ENCODE measurements around the gene CCDC102A. TPM values are rescaled to one million over a fixed set of nuclear protein-coding genes. Genes with fewer than 3 reads are reported as not detected.

Gene CCDC102A
- total and polyA plus RNA-seq, 5 experiments from 2014 or later, result 7.0 to 17.0 (median 9.2) TPM

- Mint-ChIP-seq H3K36me3 (peaks cover 0 to 68% (median 3%) of the 10 kb centered on the region in 3 donors), H3K4me3 (no peak overlapping the region), H3K4me1 (peaks cover 5 to 20% (median 12%) of the 10 kb centered on the region in 4 donors), H3K9me3 (no peaks in the 10 kb centered on the region), H3K27ac (peak overlapping the region in 1 of 10 donors; percentile 27), H3K27me3 (no peaks in the 10 kb centered on the region)
- ATAC-seq (no peak), DNase-seq (no peak)
- POLR2A ChIA-PET, result no interaction called here
Measured at GRCh38 chr16:57469917-57470470, 66.4 kb downstream of the CCDC102A start.

- DNase-seq (no peak), ATAC-seq (no peak)
- H3K27ac Mint-ChIP-seq, result no peak overlapping the region
- H3K27me3 Mint-ChIP-seq, result no peaks in the 10 kb centered on the region
- H3K9me3 Mint-ChIP-seq, result no peaks in the 10 kb centered on the region
- POLR2A ChIA-PET, result interaction anchor here (0.6 kb wide), 1 partner anchor 68 kb away, joined by 4 read pairs; the partner anchor contains the start of gene CCDC102A
- no peak overlapping the region for H3K4me3 Mint-ChIP-seq
- peaks cover 12 to 29% (median 21%) of the 10 kb centered on the region in 4 donors for H3K4me1 Mint-ChIP-seq
- peaks cover 0 to 77% (median 3%) of the 10 kb centered on the region in 3 donors for H3K36me3 Mint-ChIP-seq
Measured at GRCh38 chr16:57469046-57469445, 67.3 kb downstream of the CCDC102A start.

GRCh38 chr16:57468346-57468745, 68.0 kb downstream of the CCDC102A start:
- Mint-ChIP-seq H3K36me3 (peaks cover 0 to 81% (median 3%) of the 10 kb centered on the region in 3 donors), H3K27ac (peak overlapping the region in 3 of 10 donors; percentile 21 to 52 (median 28))

GRCh38 chr16:57464523-57464922, 71.8 kb downstream of the CCDC102A start:
- Mint-ChIP-seq H3K27ac (peak overlapping the region in 8 of 10 donors; percentile 39 to 100 (median 68)), H3K4me1 (peaks cover 20 to 48% (median 37%) of the 10 kb centered on the region in 4 donors), H3K36me3 (peaks cover 0 to 76% (median 5%) of the 10 kb centered on the region in 3 donors), H3K4me3 (peak overlapping the region in 9 of 10 donors; percentile 25 to 100 (median 97)), H3K27me3 (no peaks in the 10 kb centered on the region), H3K9me3 (no peaks in the 10 kb centered on the region)
- DNase-seq (no peak), ATAC-seq (no peak)
- POLR2A ChIA-PET, result interaction anchor here (0.6 to 1.4 kb wide), 6 partner anchors 10 to 62 kb away, joined by 3 to 5 read pairs (median 3); partner anchors contain the start of gene COQ9

More at GRCh38 chr16:57468346-57468745, 68.0 kb downstream of the CCDC102A start:
- H3K27me3 Mint-ChIP-seq, result no peaks in the 10 kb centered on the region
- H3K4me3 Mint-ChIP-seq, result no peak overlapping the region
- H3K9me3 Mint-ChIP-seq, result no peaks in the 10 kb centered on the region
- ATAC-seq, result no peak
- DNase-seq, result no peak
- H3K4me1 Mint-ChIP-seq, result peaks cover 12 to 36% (median 28%) of the 10 kb centered on the region in 4 donors
- POLR2A ChIA-PET, result interaction anchor here (0.6 kb wide), 1 partner anchor 68 kb away, joined by 4 read pairs; the partner anchor contains the start of gene CCDC102A

- Mint-ChIP-seq H3K4me1 (peaks cover 20 to 48% (median 36%) of the 10 kb centered on the region in 4 donors), H3K36me3 (peaks cover 0 to 73% (median 3%) of the 10 kb centered on the region in 3 donors), H3K27ac (peak overlapping the region; percentile 95 to 100 (median 99)), H3K9me3 (no peaks in the 10 kb centered on the region), H3K4me3 (peak overlapping the region; percentile 93 to 100 (median 100)), H3K27me3 (no peaks in the 10 kb centered on the region)
- POLR2A ChIA-PET, result interaction anchor here (0.7 to 3.9 kb wide), 15 partner anchors 9 to 162 kb away, joined by 3 to 58 read pairs (median 4); partner anchors contain the start of genes ADGRG5, CCDC102A, CIAPIN1 and COQ9
- DNase-seq, result no peak
- ATAC-seq, result peak in 1 of 2 donors; percentile 20
Measured at GRCh38 chr16:57462978-57463362, 73.4 kb downstream of the CCDC102A start.

GRCh38 chr16:57462209-57462977, 74.0 kb downstream of the CCDC102A start, which contains the start of gene POLR2C:
TSS of gene POLR2C (plus strand) at chr16:57462679. CDS start at chr16:57462725, 46 bp downstream.
- POLR2A ChIA-PET, result interaction anchor here (0.6 to 3.9 kb wide), 22 partner anchors 9 to 182 kb away, joined by 3 to 58 read pairs (median 4); partner anchors contain the start of genes ADGRG5, CCDC102A, CIAPIN1 and COQ9
- H3K9me3 Mint-ChIP-seq, result no peaks in the 10 kb centered on the region
- ATAC-seq (peak; percentile 95 to 98), DNase-seq (peak; percentile 83 to 95 (median 92))
- peak within 1 kb of the TSS; percentile 95 to 100 (median 99) for H3K27ac Mint-ChIP-seq
- no peaks in the 10 kb centered on the region for H3K27me3 Mint-ChIP-seq
- peak within 1 kb of the TSS; percentile 93 to 100 (median 100) for H3K4me3 Mint-ChIP-seq
- H3K4me1 Mint-ChIP-seq, result peaks cover 20 to 48% (median 36%) of the 10 kb centered on the region in 4 donors
- peaks cover 0 to 68% (median 3%) of the 10 kb centered on the region in 3 donors for H3K36me3 Mint-ChIP-seq

Other genes with a start within 250 kb of the CCDC102A start
- 1 to 10 TPM; 6.5 TPM for gene CCL22, start 177.8 kb downstream of the CCDC102A start, total RNA-seq
- not detected for gene CCL22, start 177.8 kb downstream of the CCDC102A start, polyA plus RNA-seq
- not detected for gene CX3CL1, start 164.1 kb downstream of the CCDC102A start, total RNA-seq
- not detected for gene CX3CL1, start 164.1 kb downstream of the CCDC102A start, polyA plus RNA-seq
- not detected for gene CCL17, start 131.8 kb downstream of the CCDC102A start, total RNA-seq
- not detected for gene CCL17, start 131.8 kb downstream of the CCDC102A start, polyA plus RNA-seq
- gene CIAPIN1, start 89.2 kb downstream of the CCDC102A start, total RNA-seq, result 10 to 100 TPM; 37.2 to 44.3 TPM
- 100 to 1,000 TPM in 2 of 3 donors, 10 to 100 TPM in 1; 81.1 to 143 (median 108) TPM for gene CIAPIN1, start 89.2 kb downstream of the CCDC102A start, polyA plus RNA-seq
- gene COQ9, start 89.1 kb downstream of the CCDC102A start, total RNA-seq, result 10 to 100 TPM; 35.8 to 38.3 TPM
- 10 to 100 TPM; 22.8 to 59.0 (median 29.7) TPM for gene COQ9, start 89.1 kb downstream of the CCDC102A start, polyA plus RNA-seq
- gene POLR2C, start 73.9 kb downstream of the CCDC102A start, total RNA-seq, result 100 to 1,000 TPM; 103 to 104 TPM
- 10 to 100 TPM; 46.7 to 48.6 (median 47.4) TPM for gene POLR2C, start 73.9 kb downstream of the CCDC102A start, polyA plus RNA-seq
- gene DOK4, start 50.1 kb downstream of the CCDC102A start, total RNA-seq, result 1 to 10 TPM; 3.9 to 4.8 TPM
- 1 to 10 TPM; 1.8 to 4.7 (median 3.1) TPM for gene DOK4, start 50.1 kb downstream of the CCDC102A start, polyA plus RNA-seq
- 1 to 10 TPM in 1 of 2 experiments, under 1 TPM in 1; 0.60 to 1.1 TPM for gene ADGRG5, start 6.1 kb upstream of the CCDC102A start, total RNA-seq
- gene ADGRG5, start 6.1 kb upstream of the CCDC102A start, polyA plus RNA-seq, result 10 to 100 TPM in 1 of 3 donors, 1 to 10 TPM in 2; 2.5 to 12.8 (median 4.4) TPM
- under 1 TPM; 0.47 to 0.77 TPM for gene ADGRG1, start 92.1 kb upstream of the CCDC102A start, total RNA-seq
- gene ADGRG1, start 92.1 kb upstream of the CCDC102A start, polyA plus RNA-seq, result 10 to 100 TPM in 1 of 3 donors, 1 to 10 TPM in 2; 1.3 to 56.5 (median 1.5) TPM
- not detected for gene ADGRG3, start 131.7 kb upstream of the CCDC102A start, total RNA-seq
- not detected for gene ADGRG3, start 131.7 kb upstream of the CCDC102A start, polyA plus RNA-seq
- gene DRC7, start 158.2 kb upstream of the CCDC102A start, total RNA-seq, result not detected
- not detected for gene DRC7, start 158.2 kb upstream of the CCDC102A start, polyA plus RNA-seq
- gene KATNB1, start 199.2 kb upstream of the CCDC102A start, total RNA-seq, result 10 to 100 TPM; 26.1 to 27.4 TPM
- 10 to 100 TPM; 16.3 to 28.6 (median 20.1) TPM for gene KATNB1, start 199.2 kb upstream of the CCDC102A start, polyA plus RNA-seq

All from naive thymus-derived CD8-positive, alpha-beta T cell (primary cell).